ENCODE results near the gene KRT80. TPM values are rescaled to one million over a fixed set of nuclear protein-coding genes. Genes with fewer than 3 reads are reported as not detected.

Gene KRT80
- total RNA-seq, 1 experiment from 2014 or later = 51.5 TPM

DNA sequence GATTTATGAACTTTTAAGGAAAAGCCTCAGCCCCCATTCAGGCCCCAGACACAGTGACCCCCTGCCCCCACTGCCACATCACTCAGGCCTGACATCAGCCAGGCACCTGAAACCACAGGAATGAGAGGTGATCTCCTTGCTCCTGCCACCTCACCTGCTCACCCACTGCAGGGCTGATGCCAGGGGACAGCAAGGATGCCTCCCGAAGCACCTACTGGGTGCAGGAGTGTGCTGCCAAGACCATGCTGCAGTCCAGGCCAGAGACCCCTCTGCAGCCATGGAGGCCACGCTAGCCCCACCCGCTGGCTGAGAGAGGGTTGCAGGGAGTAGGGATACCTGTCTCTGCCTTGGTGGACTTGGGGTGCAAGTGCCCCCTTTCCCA, 22.6 kb upstream of the KRT80 start:
- ATAC-seq (no peak), DNase-seq (ENCODE audit: low read depth, low spot score) (no peak)
- Histone ChIP-seq H3K9me3 (ENCODE audit: control insufficient read depth, insufficient read depth, low read depth, low read length) (no peaks in the 10 kb centered on the region), H3K4me3 (ENCODE audit: low read depth in 2 of 2, low read length in 2 of 2) (no peak overlapping the region), H3K4me1 (ENCODE audit: control insufficient read depth, insufficient read depth, low read length) (peaks cover 49% of the 10 kb centered on the region), H3K27ac (ENCODE audit: low read length) (peak overlapping the region; percentile 67), H3K27me3 (ENCODE audit: control insufficient read depth, insufficient read depth, low read length) (no peaks in the 10 kb centered on the region), H3K36me3 (ENCODE audit: control insufficient read depth, insufficient read depth, low read length) (no peaks in the 10 kb centered on the region)
- ChIA-PET POLR2A (no interaction called here), CTCF (no interaction called here)
- in situ Hi-C loops (cut with HindIII; ENCODE audit: low pct_unique_long_range_greater_than_20kb, low sequenced_read_pairs) = no loop called here
- BruUV-seq (replicated peaks) = no TSS peak
- TF ChIP-seq POLR2AphosphoS5 (IDR thresholded peaks at IDR 0.05; ENCODE audit: low read depth, low read length) = no peak
- no peak for TF ChIP-seq TCF7L2 (IDR thresholded peaks at IDR 0.05; ENCODE audit: low read depth, low read length)
- TF ChIP-seq, protein P1, sequence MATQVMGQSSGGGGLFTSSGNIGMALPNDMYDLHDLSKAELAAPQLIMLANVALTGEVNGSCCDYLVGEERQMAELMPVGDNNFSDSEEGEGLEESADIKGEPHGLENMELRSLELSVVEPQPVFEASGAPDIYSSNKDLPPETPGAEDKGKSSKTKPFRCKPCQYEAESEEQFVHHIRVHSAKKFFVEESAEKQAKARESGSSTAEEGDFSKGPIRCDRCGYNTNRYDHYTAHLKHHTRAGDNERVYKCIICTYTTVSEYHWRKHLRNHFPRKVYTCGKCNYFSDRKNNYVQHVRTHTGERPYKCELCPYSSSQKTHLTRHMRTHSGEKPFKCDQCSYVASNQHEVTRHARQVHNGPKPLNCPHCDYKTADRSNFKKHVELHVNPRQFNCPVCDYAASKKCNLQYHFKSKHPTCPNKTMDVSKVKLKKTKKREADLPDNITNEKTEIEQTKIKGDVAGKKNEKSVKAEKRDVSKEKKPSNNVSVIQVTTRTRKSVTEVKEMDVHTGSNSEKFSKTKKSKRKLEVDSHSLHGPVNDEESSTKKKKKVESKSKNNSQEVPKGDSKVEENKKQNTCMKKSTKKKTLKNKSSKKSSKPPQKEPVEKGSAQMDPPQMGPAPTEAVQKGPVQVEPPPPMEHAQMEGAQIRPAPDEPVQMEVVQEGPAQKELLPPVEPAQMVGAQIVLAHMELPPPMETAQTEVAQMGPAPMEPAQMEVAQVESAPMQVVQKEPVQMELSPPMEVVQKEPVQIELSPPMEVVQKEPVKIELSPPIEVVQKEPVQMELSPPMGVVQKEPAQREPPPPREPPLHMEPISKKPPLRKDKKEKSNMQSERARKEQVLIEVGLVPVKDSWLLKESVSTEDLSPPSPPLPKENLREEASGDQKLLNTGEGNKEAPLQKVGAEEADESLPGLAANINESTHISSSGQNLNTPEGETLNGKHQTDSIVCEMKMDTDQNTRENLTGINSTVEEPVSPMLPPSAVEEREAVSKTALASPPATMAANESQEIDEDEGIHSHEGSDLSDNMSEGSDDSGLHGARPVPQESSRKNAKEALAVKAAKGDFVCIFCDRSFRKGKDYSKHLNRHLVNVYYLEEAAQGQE (IDR thresholded peaks at IDR 0.05; ENCODE audit: insufficient read depth in 1 of 2, low read depth in 2 of 2, low read length in 1 of 2) = no peak
- no peak for TF ChIP-seq SIN3A (IDR thresholded peaks at IDR 0.05; ENCODE audit: borderline replicate concordance, insufficient read depth, low read depth, low read length)
- TF ChIP-seq, protein P2, sequence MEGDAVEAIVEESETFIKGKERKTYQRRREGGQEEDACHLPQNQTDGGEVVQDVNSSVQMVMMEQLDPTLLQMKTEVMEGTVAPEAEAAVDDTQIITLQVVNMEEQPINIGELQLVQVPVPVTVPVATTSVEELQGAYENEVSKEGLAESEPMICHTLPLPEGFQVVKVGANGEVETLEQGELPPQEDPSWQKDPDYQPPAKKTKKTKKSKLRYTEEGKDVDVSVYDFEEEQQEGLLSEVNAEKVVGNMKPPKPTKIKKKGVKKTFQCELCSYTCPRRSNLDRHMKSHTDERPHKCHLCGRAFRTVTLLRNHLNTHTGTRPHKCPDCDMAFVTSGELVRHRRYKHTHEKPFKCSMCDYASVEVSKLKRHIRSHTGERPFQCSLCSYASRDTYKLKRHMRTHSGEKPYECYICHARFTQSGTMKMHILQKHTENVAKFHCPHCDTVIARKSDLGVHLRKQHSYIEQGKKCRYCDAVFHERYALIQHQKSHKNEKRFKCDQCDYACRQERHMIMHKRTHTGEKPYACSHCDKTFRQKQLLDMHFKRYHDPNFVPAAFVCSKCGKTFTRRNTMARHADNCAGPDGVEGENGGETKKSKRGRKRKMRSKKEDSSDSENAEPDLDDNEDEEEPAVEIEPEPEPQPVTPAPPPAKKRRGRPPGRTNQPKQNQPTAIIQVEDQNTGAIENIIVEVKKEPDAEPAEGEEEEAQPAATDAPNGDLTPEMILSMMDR (IDR thresholded peaks at IDR 0.05) = peak; percentile 27
- intact Hi-C loops (cut with micrococcal nuclease; ENCODE audit: unreplicated experiment) = no loop called here

DNA sequence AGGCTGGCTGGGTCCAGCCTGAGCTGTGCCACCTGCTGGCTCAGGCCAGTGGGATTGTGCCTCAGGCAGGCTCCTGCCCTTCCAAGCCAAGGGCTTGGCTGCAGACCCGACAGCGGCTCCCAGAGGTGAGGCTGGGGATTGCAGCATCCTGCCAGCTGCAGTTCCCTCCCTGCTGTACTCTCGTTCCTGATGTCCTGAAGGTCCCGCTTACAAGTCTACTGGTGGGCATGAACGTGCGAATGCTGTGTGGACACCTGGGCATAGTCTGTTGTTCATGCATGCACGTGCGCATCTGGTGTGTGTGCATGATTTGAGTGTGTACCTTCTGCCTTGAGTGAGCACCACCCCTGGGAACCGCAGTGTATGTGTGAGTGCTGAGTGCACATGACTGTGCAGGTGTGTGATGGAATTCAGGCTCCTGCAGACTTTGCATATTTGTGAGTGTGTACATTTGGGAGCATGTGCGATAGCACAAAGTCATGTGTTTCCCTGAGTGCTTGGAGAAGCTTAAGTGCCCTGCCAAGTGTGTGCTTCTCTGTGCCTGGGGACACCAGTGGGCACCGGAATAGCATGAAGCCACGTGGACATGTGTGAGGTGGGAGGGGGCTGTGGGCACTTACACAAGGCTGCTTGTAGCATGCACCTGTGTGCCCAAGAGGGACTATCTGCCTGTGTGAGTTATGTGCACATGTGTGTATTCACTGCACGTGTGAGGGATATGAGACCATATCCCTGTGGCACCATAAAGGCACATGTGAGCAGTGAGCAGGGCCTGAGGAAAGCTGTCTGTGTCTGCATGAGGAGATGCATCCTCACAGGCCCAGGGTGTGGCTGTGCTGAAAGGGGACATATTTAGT, 22.0 kb upstream of the KRT80 start:
- CTCF ChIA-PET = interaction anchor here (0.6 to 1.3 kb wide), 6 partner anchors 11 to 130 kb away, joined by 3 to 5 read pairs (median 3); no protein-coding TSS in a partner anchor
- H3K27ac ChIP-seq (ENCODE audit: low read length) = no peak overlapping the region; the same call in 1 of the 2 replicates
- no peaks in the 10 kb centered on the region for H3K9me3 ChIP-seq (ENCODE audit: control insufficient read depth, insufficient read depth, low read depth, low read length)
- H3K4me1 ChIP-seq (ENCODE audit: control insufficient read depth, insufficient read depth, low read length) = peaks cover 51% of the 10 kb centered on the region
- in situ Hi-C loops (cut with HindIII; ENCODE audit: low pct_unique_long_range_greater_than_20kb, low sequenced_read_pairs) = no loop called here
- H3K4me3 ChIP-seq (ENCODE audit: low read depth in 2 of 2, low read length in 2 of 2) = no peak overlapping the region
- no TSS peak for BruUV-seq (replicated peaks)
- no peaks in the 10 kb centered on the region for H3K36me3 ChIP-seq (ENCODE audit: control insufficient read depth, insufficient read depth, low read length)
- ATAC-seq = peak; percentile 79
- POLR2A ChIA-PET = no interaction called here
- peak; percentile 26; the same call in 1 of the 2 replicates for TF ChIP-seq POLR2AphosphoS5 (IDR thresholded peaks at IDR 0.05; ENCODE audit: low read depth, low read length)
- TF ChIP-seq, protein P2 (IDR thresholded peaks at IDR 0.05) = peak; percentile 98
- TF ChIP-seq, protein P1 (IDR thresholded peaks at IDR 0.05; ENCODE audit: insufficient read depth in 1 of 2, low read depth in 2 of 2, low read length in 1 of 2) = peak in 1 of 2 experiments; percentile 63; a peak in 1 of 4 replicates
- TF ChIP-seq TCF7L2 (IDR thresholded peaks at IDR 0.05; ENCODE audit: low read depth, low read length) = no peak
- TF ChIP-seq SIN3A (IDR thresholded peaks at IDR 0.05; ENCODE audit: borderline replicate concordance, insufficient read depth, low read depth, low read length) = no peak
- peak; percentile 87 for DNase-seq (ENCODE audit: low read depth, low spot score)
- no peaks in the 10 kb centered on the region for H3K27me3 ChIP-seq (ENCODE audit: control insufficient read depth, insufficient read depth, low read length)
- intact Hi-C loops (cut with micrococcal nuclease; ENCODE audit: unreplicated experiment) = no loop called here

Measured in Panc1 (cell line).